NCI-H187 (cell line): ENCODE data around the gene PCNT.
"Not testable (repeated sequence)": the region's sequence is repeated elsewhere in the genome, so short reads cannot be mapped to it uniquely, and the experiment has no call there.

Experiments used
- DNase-seq, 2 experiments: peaks; one replicate each; lab custom pipeline; 2025; lab: John Stamatoyannopoulos, UW

Gene PCNT

GRCh38 chr21:46426313-46427046, 102.5 kb downstream of the PCNT start:
- no peak for DNase-seq

GRCh38 chr21:46427516-46427915, 103.6 kb downstream of the PCNT start:
- DNase-seq = no peak

- no peak for DNase-seq
These were observed 104.3 kb downstream of the PCNT start for GRCh38 chr21:46428286-46428685.

GRCh38 chr21:46428987-46429710, 105.2 kb downstream of the PCNT start:
- no peak for DNase-seq

- no peak for DNase-seq
These were observed 106.1 kb downstream of the PCNT start for GRCh38 chr21:46429754-46430681.

GRCh38 chr21:46431448-46431847, 107.5 kb downstream of the PCNT start:
- DNase-seq = peak in 1 of 2 experiments; percentile 28

- DNase-seq = no peak
These were observed 108.0 kb downstream of the PCNT start for GRCh38 chr21:46431884-46432488.

GRCh38 chr21:46433116-46433515, 109.2 kb downstream of the PCNT start:
- not testable (repeated sequence) for DNase-seq

GRCh38 chr21:46434322-46434958, 110.5 kb downstream of the PCNT start:
- DNase-seq = no peak

- no peak for DNase-seq
These were observed 111.9 kb downstream of the PCNT start for GRCh38 chr21:46435786-46436227.

- DNase-seq = no peak
These were observed 112.7 kb downstream of the PCNT start for GRCh38 chr21:46436621-46437020.

GRCh38 chr21:46437096-46437498, 113.1 kb downstream of the PCNT start:
- no peak for DNase-seq

GRCh38 chr21:46437511-46437910, 113.6 kb downstream of the PCNT start:
- DNase-seq = no peak

- DNase-seq = no peak
These were observed 114.3 kb downstream of the PCNT start for GRCh38 chr21:46438241-46438640.

GRCh38 chr21:46439906-46440305, 116.0 kb downstream of the PCNT start:
- no peak for DNase-seq

- DNase-seq = no peak
These were observed 117.4 kb downstream of the PCNT start for GRCh38 chr21:46441331-46441730.

GRCh38 chr21:46441961-46442498, 118.1 kb downstream of the PCNT start:
- DNase-seq = no peak

- no peak for DNase-seq
These were observed 119.0 kb downstream of the PCNT start for GRCh38 chr21:46442938-46443337.

- DNase-seq = no peak
These were observed 120.0 kb downstream of the PCNT start for GRCh38 chr21:46443910-46444309.

GRCh38 chr21:46448108-46448507, 124.2 kb downstream of the PCNT start:
- no peak for DNase-seq

GRCh38 chr21:46448855-46449254, 124.9 kb downstream of the PCNT start:
- not testable (repeated sequence) for DNase-seq
